ENCODE results near the gene GNAL. TPM values are rescaled to one million over a fixed set of nuclear protein-coding genes. Genes with fewer than 3 reads are reported as not detected.
A peak's percentile ranks its signal among the peaks of the same experiment; 100 is the strongest.
"Not testable (repeated sequence)": the region's sequence is repeated elsewhere in the genome, so short reads cannot be mapped to it uniquely, and the experiment has no call there.

GNAL gene
- total RNA-seq (ENCODE audit: low replicate concordance): 10.8 and 26.8 TPM in 2 replicates

- H3K4me3 ChIP-seq: peak within 1 kb of the TSS; percentile 81
- no peaks in the 10 kb centered on the region for H3K27me3 Mint-ChIP-seq (ENCODE audit: insufficient read depth, low read depth)
- peak within 1 kb of the TSS; percentile 97 for H2AFZ ChIP-seq (replicated peaks)
- peak within 1 kb of the TSS; percentile 95 for H3K4me2 ChIP-seq
- H3K27ac Mint-ChIP-seq: no peak within 1 kb of the TSS
- no peak within 1 kb of the TSS for H3K27ac ChIP-seq
- DNase-seq (ENCODE audit: low spot score): peak; percentile 95
- H3K27me3 ChIP-seq: peaks cover 31% of the 10 kb centered on the region
- H3K9me3 ChIP-seq (ENCODE audit: low read depth): no peaks in the 10 kb centered on the region
- H3K9ac ChIP-seq: no peak within 1 kb of the TSS
- H3K79me2 ChIP-seq (ENCODE audit: low read depth): no peaks in the 10 kb centered on the region
- peaks cover 4% of the 10 kb centered on the region for H3K4me1 Mint-ChIP-seq
- no peaks in the 10 kb centered on the region for H3K4me1 ChIP-seq
- peak within 1 kb of the TSS; percentile 94 for H3K4me3 Mint-ChIP-seq
- peak; percentile 81 for TF ChIP-seq EZH2 (IDR thresholded peaks at IDR 0.05)
- TF ChIP-seq EZH2phosphoT487 (IDR thresholded peaks at IDR 0.05): peak; percentile 60
- no peak for TF ChIP-seq CTCF (IDR thresholded peaks at IDR 0.05)
- H3K9me3 Mint-ChIP-seq: no peaks in the 10 kb centered on the region
- no peaks in the 10 kb centered on the region for H3K36me3 Mint-ChIP-seq
- H3F3A ChIP-seq (ENCODE audit: low read depth): peaks cover 8% of the 10 kb centered on the region
- no peaks in the 10 kb centered on the region for H4K20me1 ChIP-seq (ENCODE audit: low read depth)
- H3K36me3 ChIP-seq: no peaks in the 10 kb centered on the region
Measured at GRCh38 chr18:11688972-11689668, at the start of gene GNAL. GNAL (plus strand) TSS chr18:11689264; CDS start chr18:11689564, 300 bp downstream.

GRCh38 chr18:11647310-11647709, 41.8 kb upstream of the GNAL start:
- not testable (repeated sequence) for H3K4me2 ChIP-seq; H3K4me3 Mint-ChIP-seq; H3K79me2 ChIP-seq (ENCODE audit: low read depth); H3K4me3 ChIP-seq; H2AFZ ChIP-seq (replicated peaks); H3K4me1 Mint-ChIP-seq; H3K9me3 ChIP-seq (ENCODE audit: low read depth); H3K4me1 ChIP-seq; H3K9ac ChIP-seq; H3K36me3 Mint-ChIP-seq; H3K36me3 ChIP-seq; H3F3A ChIP-seq (ENCODE audit: low read depth); H3K27ac ChIP-seq; H4K20me1 ChIP-seq (ENCODE audit: low read depth); DNase-seq (ENCODE audit: low spot score); H3K27me3 Mint-ChIP-seq (ENCODE audit: insufficient read depth, low read depth); H3K27ac Mint-ChIP-seq; H3K27me3 ChIP-seq
- H3K9me3 Mint-ChIP-seq: peaks cover 11% of the 10 kb centered on the region

- H3K36me3 Mint-ChIP-seq; H3K27ac ChIP-seq; H3K27ac Mint-ChIP-seq; H4K20me1 ChIP-seq (ENCODE audit: low read depth); H3K4me3 Mint-ChIP-seq; H3K79me2 ChIP-seq (ENCODE audit: low read depth); H2AFZ ChIP-seq (replicated peaks); H3K4me1 ChIP-seq; H3K9ac ChIP-seq; H3F3A ChIP-seq (ENCODE audit: low read depth); H3K4me1 Mint-ChIP-seq; H3K4me3 ChIP-seq; H3K27me3 Mint-ChIP-seq (ENCODE audit: insufficient read depth, low read depth); H3K36me3 ChIP-seq; H3K27me3 ChIP-seq; H3K9me3 ChIP-seq (ENCODE audit: low read depth); DNase-seq (ENCODE audit: low spot score); H3K4me2 ChIP-seq: not testable (repeated sequence)
- H3K9me3 Mint-ChIP-seq: peaks cover 11% of the 10 kb centered on the region
Measured at GRCh38 chr18:11647804-11648203, 41.3 kb upstream of the GNAL start.

- no peaks in the 10 kb centered on the region for H3K4me1 ChIP-seq
- H3K4me3 Mint-ChIP-seq: no peak overlapping the region
- DNase-seq (ENCODE audit: low spot score): no peak
- H3K4me2 ChIP-seq: no peak overlapping the region
- no peaks in the 10 kb centered on the region for H3K36me3 ChIP-seq
- no peaks in the 10 kb centered on the region for H3K36me3 Mint-ChIP-seq
- H4K20me1 ChIP-seq (ENCODE audit: low read depth): no peaks in the 10 kb centered on the region
- H3K9ac ChIP-seq: no peak overlapping the region
- no peak overlapping the region for H2AFZ ChIP-seq (replicated peaks)
- peaks cover 6% of the 10 kb centered on the region for H3K27me3 Mint-ChIP-seq (ENCODE audit: insufficient read depth, low read depth)
- peaks cover 11% of the 10 kb centered on the region for H3K9me3 Mint-ChIP-seq
- no peak overlapping the region for H3K27ac Mint-ChIP-seq
- no peak for TF ChIP-seq EZH2phosphoT487 (IDR thresholded peaks at IDR 0.05)
- no peak overlapping the region for H3K4me3 ChIP-seq
- H3K4me1 Mint-ChIP-seq: no peaks in the 10 kb centered on the region
- H3K27me3 ChIP-seq: peaks cover 12% of the 10 kb centered on the region
- no peak overlapping the region for H3K27ac ChIP-seq
- no peaks in the 10 kb centered on the region for H3K9me3 ChIP-seq (ENCODE audit: low read depth)
- H3K79me2 ChIP-seq (ENCODE audit: low read depth): no peaks in the 10 kb centered on the region
- no peaks in the 10 kb centered on the region for H3F3A ChIP-seq (ENCODE audit: low read depth)
Measured at GRCh38 chr18:11649839-11650238, 39.2 kb upstream of the GNAL start.

GRCh38 chr18:11651899-11652298, 37.2 kb upstream of the GNAL start:
- H3K36me3 Mint-ChIP-seq: no peaks in the 10 kb centered on the region

More at GRCh38 chr18:11651899-11652298, 37.2 kb upstream of the GNAL start:
- Histone ChIP-seq H3K4me3 (no peak overlapping the region), H3F3A (ENCODE audit: low read depth) (no peaks in the 10 kb centered on the region), H3K79me2 (ENCODE audit: low read depth) (no peaks in the 10 kb centered on the region), H3K9me3 (ENCODE audit: low read depth) (no peaks in the 10 kb centered on the region), H3K27me3 (peaks cover 17% of the 10 kb centered on the region), H3K9ac (no peak overlapping the region), H3K4me2 (no peak overlapping the region), H3K4me1 (no peaks in the 10 kb centered on the region), H2AFZ (replicated peaks) (no peak overlapping the region), H4K20me1 (ENCODE audit: low read depth) (no peaks in the 10 kb centered on the region), H3K27ac (no peak overlapping the region), H3K36me3 (no peaks in the 10 kb centered on the region)
- Mint-ChIP-seq H3K27ac (no peak overlapping the region), H3K27me3 (ENCODE audit: insufficient read depth, low read depth) (peaks cover 6% of the 10 kb centered on the region), H3K4me3 (no peak overlapping the region), H3K4me1 (peaks cover 4% of the 10 kb centered on the region), H3K9me3 (peaks cover 11% of the 10 kb centered on the region)
- DNase-seq (ENCODE audit: low spot score): no peak
- TF ChIP-seq EZH2 (IDR thresholded peaks at IDR 0.05): no peak
- no peak for TF ChIP-seq CTCF (IDR thresholded peaks at IDR 0.05)
- TF ChIP-seq EZH2phosphoT487 (IDR thresholded peaks at IDR 0.05): no peak

All from neural progenitor cell (in vitro differentiated cells).